B cell (primary cell): ENCODE results near the gene ZNF320. TPM values are rescaled to one million over a fixed set of nuclear protein-coding genes. Genes with fewer than 3 reads are reported as not detected.
"Not testable (repeated sequence)": the region's sequence is repeated elsewhere in the genome, so short reads cannot be mapped to it uniquely, and the experiment has no call there.

Source experiments
- ATAC-seq: fragments of 200-7000 bp; cut with Tn5 transposase; one replicate; pipeline ENCODE4 v1.10.0; 2021; ENCODE audit warnings: low read depth, mild to moderate bottlenecking, moderate number of reproducible peaks, moderate library complexity
- CTCF ChIA-PET: fragments of 350-600 bp; sonication (Branson Sonifier 250); formaldehyde crosslinking; loops from one replicate; lab custom pipeline; 2021; ENCODE audit warnings: antibody characterized with exemption, inconsistent platforms; lab: Charles Lee
- POLR2A ChIA-PET: fragments of 350-600 bp; sonication (Branson Sonifier 250); formaldehyde crosslinking; loops from one replicate; lab custom pipeline; 2021; ENCODE audit warnings: antibody characterized with exemption; lab: Charles Lee
- DNase-seq: peaks from one replicate; pipeline ENCODE4 v3.0.0; 2013
- H2AFZ ChIP-seq: 2 replicates; pipeline ENCODE4 v1.6.1; 2012; ENCODE audit warnings: mild to moderate bottlenecking, low read depth, low read length; ENCODE audit not compliant: insufficient read depth, poor library complexity, severe bottlenecking
- H3K27ac ChIP-seq, 2 donors: 1 replicate in 1 of 2; 2 replicates in 1 of 2; pipeline ENCODE4 v1.5.1; 2012 to 2013; ENCODE audit warnings: low read length in 2 of 2, mild to moderate bottlenecking in 2 of 2, moderate library complexity in 1 of 2
- H3K27me3 ChIP-seq, 4 experiments: fragments of 200-600 bp in 1 of 4; sonication (generic) in 1 of 4; replicated peaks in 1 of 4; 1 replicate in 2 of 4; 2 replicates in 2 of 4; pipeline versions ENCODE4 v1.6.1 to v1.7.0; 2013 to 2016; ENCODE audit warnings: low read length in 3 of 4, mild to moderate bottlenecking in 2 of 4, mixed read lengths in 1 of 4, moderate library complexity in 1 of 4; ENCODE audit not compliant: insufficient read depth in 4 of 4, control insufficient read depth in 3 of 4; ENCODE audit errors: control extremely low read depth in 1 of 4
- H3K36me3 ChIP-seq, 2 experiments: replicated peaks in 1 of 2; 1 replicate in 1 of 2; 2 replicates in 1 of 2; pipeline versions ENCODE4 v1.6.1 to v1.7.1; 2013; ENCODE audit warnings: low read length in 1 of 2; ENCODE audit not compliant: insufficient read depth in 2 of 2, control insufficient read depth in 1 of 2; ENCODE audit errors: control extremely low read depth in 1 of 2, extremely low read depth in 1 of 2
- H3K4me1 ChIP-seq, 2 donors: fragments of 200-600 bp in 1 of 2; sonication (generic) in 1 of 2; 1 replicate in 1 of 2; 2 replicates in 1 of 2; pipeline versions ENCODE4 v1.5.1 to v1.6.1; 2013 to 2017; ENCODE audit warnings: low read length in 2 of 2; ENCODE audit not compliant: control insufficient read depth in 2 of 2, insufficient read depth in 2 of 2
- H3K4me2 ChIP-seq: replicated peaks from 2 replicates; pipeline ENCODE3; 2012; ENCODE audit warnings: mild to moderate bottlenecking, low read depth, low read length; ENCODE audit not compliant: poor library complexity, severe bottlenecking
- H3K4me3 ChIP-seq, 5 experiments: fragments of 200-600 bp in 1 of 5; sonication (generic) in 1 of 5; 1 replicate in 3 of 5; 2 replicates in 2 of 5; pipeline versions ENCODE4 v1.5.1 to v1.7.0; 2011 to 2016; ENCODE audit warnings: low read length in 4 of 5, mild to moderate bottlenecking in 4 of 5, low read depth in 2 of 5, control low read depth in 1 of 5, moderate library complexity in 1 of 5; ENCODE audit not compliant: insufficient read depth in 1 of 5; ENCODE audit errors: control extremely low read depth in 1 of 5, extremely low read depth in 1 of 5
- H3K79me2 ChIP-seq: fragments of 200-600 bp; sonication (generic); one replicate; pipeline ENCODE4 v1.6.0; 2016; ENCODE audit warnings: low read length; ENCODE audit not compliant: control insufficient read depth, insufficient read depth
- H3K9ac ChIP-seq: fragments of 200-600 bp; sonication (generic); 2 replicates; pipeline ENCODE4 v1.6.1; 2017; ENCODE audit warnings: mild to moderate bottlenecking, low read length, moderate library complexity
- H3K9me3 ChIP-seq, 3 donors: one replicate each; pipeline versions ENCODE4 v1.6.1 to v1.7.1; 2013; ENCODE audit warnings: low read length in 2 of 3; ENCODE audit not compliant: control insufficient read depth in 2 of 3, insufficient read depth in 1 of 3; ENCODE audit errors: control extremely low read depth in 1 of 3
- H4K20me1 ChIP-seq: 2 replicates; pipeline ENCODE4 v1.6.0; 2012; ENCODE audit warnings: mild to moderate bottlenecking, low read length; ENCODE audit not compliant: insufficient read depth, control insufficient read depth, poor library complexity, severe bottlenecking
- H3K27ac Mint-ChIP-seq: one replicate; pipeline ENCODE4 v1.8.0; 2021; ENCODE audit warnings: mixed read lengths
- H3K27me3 Mint-ChIP-seq: one replicate; pipeline ENCODE4 v1.8.0; 2021; ENCODE audit warnings: mixed read lengths
- H3K4me1 Mint-ChIP-seq: one replicate; pipeline ENCODE4 v1.8.0; 2021; ENCODE audit warnings: mixed read lengths
- H3K4me3 Mint-ChIP-seq: one replicate; pipeline ENCODE4 v1.8.0; 2021; ENCODE audit warnings: mixed read lengths
- H3K9me3 Mint-ChIP-seq: one replicate; pipeline ENCODE4 v1.8.0; 2022; ENCODE audit warnings: mixed read lengths; ENCODE audit not compliant: insufficient read depth
- CTCF ChIP-seq: fragments of 200-600 bp; IDR thresholded peaks from one replicate; pipeline ENCODE4 v1.8.0; 2022; ENCODE audit warnings: antibody characterized with exemption, mild to moderate bottlenecking
- EZH2 ChIP-seq: IDR thresholded peaks from 2 replicates; pipeline ENCODE4 v1.6.1; 2012; ENCODE audit warnings: borderline replicate concordance, low read depth, mild to moderate bottlenecking, moderate library complexity, low read length; ENCODE audit not compliant: insufficient read depth, poor library complexity, severe bottlenecking
- WGBS: methylation state at CpG from one replicate; pipeline ENCODE4 v1.1.5; 2013; ENCODE audit warnings: missing lambda C conversion rate; ENCODE audit not compliant: insufficient coverage; 5-methylcytosine and 5-hydroxymethylcytosine counted together
- intact Hi-C: fragments of 100-400 bp; cut with micrococcal nuclease; formaldehyde crosslinking; loops from one replicate; pipeline ENCODE4 v1.10.0; 2022
- polyA plus RNA-seq: library from polyadenylated mRNA; depleted of rRNA; stranded (reverse); fragments of >200 nt; gene quantifications from 2 replicates; pipeline ENCODE4 v1.2.3, GENCODE V29; 2012
- total RNA-seq, 2 donors: library from RNA; stranded (reverse); fragments of 120-200 nt in 1 of 2; gene quantifications; 1 replicate in 1 of 2; 2 replicates in 1 of 2; pipeline versions ENCODE4 v1.2.3 to v1.2.4, GENCODE V29; 2013 to 2022

The ZNF320 gene
- total and polyA plus RNA-seq, 2 donors (not counting 1 experiment from before 2014, with no cell fraction given), result 14.5 to 33.1 TPM

- H3K27me3 ChIP-seq, result no peaks in the 10 kb centered on the region
- peaks cover 8% of the 10 kb centered on the region for H3K9me3 Mint-ChIP-seq
- H3K27ac Mint-ChIP-seq, result no peak overlapping the region
- H3K4me1 Mint-ChIP-seq, result peaks cover 19% of the 10 kb centered on the region
- intact Hi-C loops, result no loop called here
- H2AFZ ChIP-seq, result no peak overlapping the region
- H3K36me3 ChIP-seq, result peaks cover under 1 to 5% of the 10 kb centered on the region in 2 experiments
- no peak overlapping the region for H3K9ac ChIP-seq
- POLR2A ChIA-PET, result no interaction called here
- no peaks in the 10 kb centered on the region for H3K27me3 Mint-ChIP-seq
- H3K27ac ChIP-seq, result no peak overlapping the region
- no peak for DNase-seq
- peaks cover 11% of the 10 kb centered on the region for H3K79me2 ChIP-seq
- WGBS, result no CpG with 5 or more reads among the region's 3 CpGs
- H3K4me3 Mint-ChIP-seq, result no peak overlapping the region
- ATAC-seq, result no peak
- H4K20me1 ChIP-seq, result no peaks in the 10 kb centered on the region
- H3K4me1 ChIP-seq, result peaks cover under 1 to 19% of the 10 kb centered on the region in 2 donors
- H3K9me3 ChIP-seq, result peaks cover 1 to 17% (median 3%) of the 10 kb centered on the region in 3 donors
- H3K4me3 ChIP-seq, result no peak overlapping the region
- TF ChIP-seq EZH2, result no peak
- TF ChIP-seq CTCF, result no peak
- CTCF ChIA-PET, result no interaction called here
- H3K4me2 ChIP-seq, result no peak overlapping the region
Measured at GRCh38 chr19:52901842-52902241, 4.4 kb upstream of the ZNF320 start.

DNA sequence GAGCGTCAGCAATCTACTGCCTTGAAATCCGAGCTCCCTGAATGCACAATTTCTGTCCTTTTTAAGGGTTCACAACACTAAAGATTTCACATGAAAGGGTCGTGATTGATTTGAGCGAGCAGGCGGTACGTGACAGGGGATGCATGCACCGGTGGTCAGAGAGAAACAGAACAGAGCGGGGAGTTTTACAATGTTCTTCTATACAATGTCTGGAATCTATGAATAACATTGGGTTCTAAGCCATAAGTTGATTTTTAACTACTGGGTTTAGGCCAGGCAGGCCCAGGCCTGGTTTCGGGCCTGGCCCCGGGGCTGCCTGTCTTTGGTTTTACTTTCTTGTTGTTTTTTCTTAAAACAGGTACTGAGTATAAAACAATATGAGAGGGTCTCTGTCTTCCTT lies 1.2 kb upstream of the ZNF320 start:
- H3K9me3 ChIP-seq, result peaks cover 0 to 10% (median 0%) of the 10 kb centered on the region in 3 donors
- H3K4me2 ChIP-seq, H4K20me1 ChIP-seq, H3K9ac ChIP-seq, POLR2A ChIA-PET, CTCF ChIA-PET, H3K36me3 ChIP-seq, H3K4me3 ChIP-seq, H3K9me3 Mint-ChIP-seq, H3K27me3 ChIP-seq, H3K27me3 Mint-ChIP-seq, H3K27ac Mint-ChIP-seq, H3K27ac ChIP-seq, DNase-seq, ATAC-seq: not testable (repeated sequence)
- Mint-ChIP-seq H3K4me3 (peak overlapping the region; percentile 3), H3K4me1 (peaks cover 15% of the 10 kb centered on the region)
- 93% methylated on average over 7 of the region's 10 CpGs for WGBS
- H2AFZ ChIP-seq, result peak overlapping the region; percentile 87
- H3K4me1 ChIP-seq, result peaks cover 5 to 17% of the 10 kb centered on the region in 2 donors
- intact Hi-C loops, result loop anchor here (5.0 kb wide), 1 partner anchor 299 kb away; no protein-coding TSS in a partner anchor
- peaks cover 32% of the 10 kb centered on the region for H3K79me2 ChIP-seq
